DMS153 treated with DMSO at 0.1 percent for 48 hours (cell line): ENCODE measurements around the gene PHLDA1.
"Not testable (repeated sequence)": the region's sequence is repeated elsewhere in the genome, so short reads cannot be mapped to it uniquely, and the experiment has no call there.

Source experiments
- DNase-seq: peaks from one replicate; lab custom pipeline; 2025; ENCODE audit not compliant: unreplicated experiment; lab: John Stamatoyannopoulos, UW

Gene PHLDA1

DNA sequence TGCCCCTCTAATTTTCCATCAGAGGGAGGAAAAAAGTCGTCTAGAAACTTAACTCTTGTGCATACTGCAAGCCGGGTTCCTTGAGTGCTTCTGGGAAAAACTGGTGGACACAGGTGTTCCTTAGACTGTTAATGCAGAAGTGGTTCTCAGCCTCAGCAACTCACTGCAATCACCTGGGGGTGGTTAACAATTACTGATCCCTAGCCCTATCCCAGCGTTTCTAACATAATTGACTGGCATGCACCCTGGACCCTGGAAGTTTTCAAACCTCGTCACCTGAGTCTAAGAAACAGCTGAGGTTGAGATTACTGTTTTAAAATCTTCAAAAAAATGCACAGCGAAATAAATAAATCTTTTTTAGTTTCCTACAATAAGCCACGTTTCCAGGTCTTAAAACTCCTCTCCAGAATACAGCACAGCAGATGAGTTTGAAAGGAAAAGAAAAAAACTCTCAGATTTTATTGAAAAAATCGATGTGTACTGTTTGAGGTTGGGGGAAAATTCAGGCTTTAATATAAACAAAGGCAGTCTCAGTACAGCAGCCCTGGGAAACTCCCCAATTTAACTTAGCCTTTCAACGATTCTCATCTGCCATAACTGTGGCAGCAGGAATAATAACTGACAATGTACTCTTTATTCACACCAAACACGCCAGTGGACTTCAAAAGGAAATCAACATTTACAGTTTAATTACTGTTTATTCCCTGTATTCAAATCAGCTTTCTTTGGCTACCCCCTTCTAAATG lies 45.4 kb downstream of the PHLDA1 start:
- DNase-seq = no peak

DNA sequence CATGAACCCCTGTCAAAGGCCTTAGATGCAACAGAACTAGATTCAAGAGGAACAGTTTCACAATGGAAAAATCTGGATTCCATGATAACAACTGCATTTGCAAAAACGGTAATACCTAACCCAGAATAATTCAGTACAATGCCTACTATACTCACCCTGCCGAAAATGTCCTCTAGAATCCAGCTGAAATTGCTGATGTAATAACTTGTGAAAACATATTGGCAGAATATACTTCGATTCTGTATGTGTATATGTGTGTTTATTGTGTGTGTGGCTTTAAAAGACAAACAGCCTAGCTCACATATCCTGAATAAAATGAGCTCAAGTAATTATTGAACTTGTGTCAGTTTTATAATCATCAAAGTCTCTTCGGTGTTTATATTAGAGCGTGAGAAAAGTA lies 46.0 kb downstream of the PHLDA1 start:
- DNase-seq = no peak

DNA sequence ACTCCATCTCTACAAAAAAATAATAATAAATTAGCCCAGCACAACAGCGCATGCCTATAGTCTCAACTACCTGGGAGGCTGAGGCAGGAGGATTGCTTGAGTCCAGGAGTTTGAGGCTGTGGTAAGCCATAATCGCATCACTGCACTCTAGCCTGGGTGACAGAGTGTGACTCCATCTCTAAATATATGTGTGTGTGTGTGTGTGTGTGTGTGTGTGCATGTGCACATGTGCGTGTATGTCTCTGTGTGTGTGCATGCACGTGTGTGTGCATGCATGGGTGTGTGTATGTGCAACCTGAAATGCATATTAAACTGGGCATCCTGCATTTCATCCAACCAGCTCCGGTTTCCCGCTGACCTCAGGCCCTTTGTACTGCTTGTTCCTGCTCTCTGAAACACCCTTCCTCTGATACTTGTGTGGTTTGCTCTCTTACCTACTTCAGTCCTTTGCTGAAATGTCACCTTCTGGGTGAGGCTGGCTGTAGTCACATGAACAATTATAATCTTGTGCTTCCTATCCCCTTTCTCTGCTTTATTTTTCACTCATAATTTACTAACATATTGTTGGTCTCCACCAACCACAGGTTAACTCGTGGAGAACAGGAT lies 46.9 kb downstream of the PHLDA1 start:
- no peak for DNase-seq

DNA sequence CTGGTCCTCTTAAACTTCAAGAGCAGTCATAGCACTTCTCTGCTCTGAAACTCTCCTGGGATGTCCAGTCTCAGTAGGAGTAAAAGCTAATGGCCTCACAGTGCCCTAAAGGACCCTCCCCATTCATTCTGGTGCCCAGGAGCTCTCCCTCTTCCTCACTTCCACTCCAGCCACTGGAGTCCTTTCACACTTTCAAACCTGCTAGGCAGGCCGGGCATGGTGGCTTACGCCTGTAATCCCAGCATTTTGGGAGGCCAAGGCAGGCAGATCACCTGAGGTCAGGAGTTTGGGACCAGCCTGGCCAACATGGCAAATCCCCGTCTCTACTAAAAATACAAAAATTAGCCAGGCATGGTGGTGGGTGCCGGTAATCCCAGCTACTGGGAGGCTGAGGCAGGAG lies 47.7 kb downstream of the PHLDA1 start:
- DNase-seq = not testable (repeated sequence)

DNA sequence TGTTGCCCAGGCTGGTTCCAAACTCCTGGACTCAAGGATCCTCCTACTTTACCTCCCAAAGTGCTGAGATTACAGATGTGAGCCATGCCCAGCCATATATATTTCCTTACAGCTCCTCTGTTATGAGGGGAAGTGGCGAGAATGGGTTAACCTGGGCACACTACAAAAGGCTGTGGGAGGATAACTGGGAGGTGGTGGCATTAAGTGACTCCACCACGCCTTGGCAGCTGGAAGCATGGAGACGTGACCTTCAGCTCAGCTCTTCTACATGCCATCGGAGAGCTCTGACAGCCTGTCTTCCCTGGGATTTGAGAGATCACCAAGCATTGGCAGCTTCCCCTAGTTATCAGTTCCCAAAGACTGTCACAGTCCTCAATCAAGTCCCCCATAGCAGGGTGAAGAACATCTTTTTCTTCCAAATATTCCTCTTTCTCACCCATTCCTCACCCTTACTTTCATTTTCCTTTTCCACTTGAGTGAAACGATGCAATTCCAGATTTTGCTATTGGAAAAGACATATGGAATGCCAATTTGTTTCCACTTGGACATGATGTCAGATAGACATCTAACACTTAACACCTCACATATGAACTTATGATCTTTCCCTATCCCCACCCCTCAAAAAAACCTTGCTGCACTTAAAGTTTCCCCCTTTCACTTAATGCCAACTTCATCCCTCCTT lies 48.5 kb downstream of the PHLDA1 start:
- DNase-seq = no peak

DNA sequence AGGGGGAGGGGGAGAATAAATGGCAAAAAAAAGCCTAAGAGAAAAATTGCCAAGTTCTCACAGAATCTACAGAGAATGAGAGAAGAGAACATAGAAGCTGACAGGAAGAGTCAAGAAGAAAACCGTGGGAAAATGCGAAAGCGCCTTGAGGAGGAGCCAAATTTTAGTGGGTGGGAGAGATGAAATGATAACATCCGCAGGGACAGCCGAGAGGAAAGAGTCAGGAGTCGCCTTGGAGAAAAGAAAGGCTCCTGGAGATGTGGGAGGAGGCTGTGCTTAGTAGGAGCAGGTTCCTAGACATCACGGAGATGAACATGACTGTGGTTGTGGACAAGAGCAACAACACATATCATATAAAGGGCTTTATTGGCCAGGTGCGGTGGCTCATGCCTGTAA lies 49.4 kb downstream of the PHLDA1 start:
- no peak for DNase-seq

DNA sequence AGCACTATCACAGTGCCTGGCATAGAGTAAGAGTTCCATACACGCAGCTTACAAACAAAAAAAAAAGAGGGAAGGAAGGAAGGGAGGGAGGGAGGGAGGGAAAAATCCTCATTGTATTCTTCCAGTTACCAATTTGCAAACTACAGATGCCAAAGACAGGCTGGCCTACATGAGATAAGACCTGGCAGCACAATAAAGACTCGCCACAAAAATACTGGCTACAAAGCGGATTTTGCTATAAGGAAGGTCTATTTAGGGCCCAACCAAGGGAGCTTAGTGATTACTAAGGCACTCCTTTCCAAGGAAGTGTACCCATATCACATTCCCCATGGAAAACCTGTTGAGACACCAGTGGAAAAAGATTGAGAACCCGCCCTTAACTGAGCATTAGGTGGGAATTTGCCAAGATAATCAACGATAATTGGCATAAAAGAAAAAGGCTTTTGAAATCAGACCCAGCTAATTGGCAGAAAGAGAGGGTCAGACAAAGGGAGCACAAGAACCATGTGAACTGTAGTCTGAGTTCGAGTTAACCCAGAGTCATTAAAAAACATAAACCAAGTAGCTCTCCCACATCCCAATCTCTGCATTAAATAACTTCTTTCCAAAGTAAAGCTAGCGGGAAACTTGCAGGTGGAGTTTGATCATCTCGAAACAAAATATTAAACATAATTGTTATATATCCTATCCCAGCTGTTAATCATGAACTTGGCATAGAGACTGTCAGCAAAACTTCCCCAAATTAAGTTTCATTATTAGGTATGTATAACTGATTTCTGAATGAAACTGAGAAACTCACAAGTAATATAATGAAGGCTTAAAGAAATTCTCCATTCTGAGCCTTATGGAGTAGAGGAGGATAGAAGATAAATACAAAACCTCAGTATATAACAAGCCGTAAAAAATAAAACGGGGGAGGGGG lies 50.1 kb downstream of the PHLDA1 start:
- DNase-seq = no peak

DNA sequence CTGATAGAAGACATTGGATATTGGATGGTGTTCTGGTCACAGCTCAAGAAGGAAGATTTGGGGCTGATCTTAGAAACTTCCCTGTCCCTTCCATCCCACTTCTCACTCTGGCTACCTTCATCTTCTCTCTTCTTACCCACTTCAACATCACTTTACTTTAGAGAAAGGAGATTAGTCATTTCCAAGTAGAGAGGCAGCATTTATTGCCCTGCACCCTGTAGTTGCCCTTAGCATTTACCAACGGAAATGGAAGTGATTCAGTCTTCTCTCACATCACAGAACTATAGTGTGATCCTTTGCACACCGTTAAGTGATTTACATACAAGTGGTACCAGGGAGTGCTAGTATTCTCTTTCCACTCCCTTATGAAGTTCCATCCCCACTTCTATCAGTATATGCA lies 52.4 kb downstream of the PHLDA1 start:
- no peak for DNase-seq

DNA sequence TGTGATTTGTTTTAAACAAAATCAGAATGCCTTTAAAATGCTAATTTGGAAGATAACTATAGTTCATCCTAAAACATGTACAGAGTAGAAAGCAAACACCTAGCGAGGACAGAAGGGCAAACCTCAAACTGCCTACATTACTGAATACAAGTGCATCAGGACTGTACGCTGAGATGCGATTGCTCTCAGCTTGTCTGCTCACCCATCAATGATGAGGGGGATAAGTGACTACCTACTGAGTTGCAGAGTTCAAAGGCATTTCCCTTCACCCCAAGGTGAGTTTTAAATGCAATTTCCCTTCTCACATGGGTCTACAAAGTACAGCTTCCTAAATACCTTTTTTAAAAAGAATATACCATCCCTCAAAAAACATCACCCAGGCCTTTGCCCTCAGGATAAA lies 52.9 kb downstream of the PHLDA1 start:
- no peak for DNase-seq

DNA sequence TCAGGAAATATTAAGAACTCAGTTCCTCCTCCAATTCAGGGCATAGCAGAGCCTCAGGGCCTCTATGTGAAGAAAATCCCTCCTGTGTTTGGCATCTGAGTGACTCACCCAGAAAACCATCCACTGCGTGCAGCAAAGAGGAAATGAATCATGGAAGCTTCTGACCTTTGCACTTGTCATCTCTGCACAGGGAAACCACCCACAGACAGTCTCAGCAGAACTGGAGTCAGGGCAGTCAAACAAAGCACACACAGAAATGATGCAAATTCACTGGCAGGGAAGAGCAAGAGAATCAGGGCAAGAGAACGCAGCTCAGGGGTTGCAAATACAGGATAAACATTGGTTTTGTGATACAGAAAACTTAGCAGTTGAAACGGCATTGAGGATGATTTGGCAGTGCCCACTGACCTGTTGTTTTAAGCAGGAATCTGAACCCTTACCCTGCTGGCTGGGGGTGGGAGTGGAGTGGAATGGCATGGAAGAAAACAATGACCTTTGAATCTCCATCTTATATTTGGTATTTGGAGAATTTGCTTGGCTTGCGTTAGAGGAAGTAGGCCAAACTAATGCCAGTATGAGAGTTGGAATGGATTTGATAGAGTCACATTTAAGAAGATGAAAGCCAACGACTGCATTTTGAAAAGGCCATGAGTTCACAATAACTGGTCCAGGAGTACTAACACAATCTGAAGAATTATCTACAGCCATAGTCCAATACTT lies 53.5 kb downstream of the PHLDA1 start:
- DNase-seq = no peak

DNA sequence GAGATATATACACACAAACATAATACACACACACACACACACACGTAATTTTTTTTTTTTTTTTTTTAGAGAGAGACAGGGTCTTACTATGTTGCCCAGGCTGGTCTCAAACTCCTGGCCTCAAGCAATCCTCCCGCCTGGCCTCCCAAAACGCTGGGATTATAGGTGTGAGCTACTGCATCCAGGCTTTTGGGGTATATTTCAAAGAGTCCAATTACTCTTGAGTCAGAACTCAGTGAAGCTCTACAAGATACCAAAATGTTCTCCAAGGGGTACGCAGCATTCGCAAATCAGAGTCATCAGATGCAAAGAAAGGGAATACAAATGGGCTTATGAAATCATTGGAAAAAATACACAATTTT lies 54.0 kb downstream of the PHLDA1 start:
- DNase-seq = no peak

DNA sequence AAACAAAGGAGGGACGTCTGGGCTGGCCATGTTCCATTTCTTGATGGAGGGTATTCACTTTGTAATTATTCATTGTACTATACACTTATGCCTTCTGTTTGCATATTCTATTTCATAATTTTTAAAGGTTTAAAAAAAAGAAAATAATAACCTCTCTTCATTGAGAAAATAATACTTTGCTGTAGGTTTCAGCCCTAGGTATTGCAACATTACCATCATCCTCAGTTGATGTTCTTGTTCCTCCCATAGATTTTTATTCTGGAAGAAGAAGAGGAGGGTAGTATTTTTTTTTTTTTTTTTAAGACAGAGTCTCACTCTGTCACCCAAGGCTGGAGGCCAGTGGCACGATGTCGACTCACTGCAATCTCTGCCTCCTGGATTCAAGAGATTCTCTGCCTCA lies 54.7 kb downstream of the PHLDA1 start:
- DNase-seq = no peak

DNA sequence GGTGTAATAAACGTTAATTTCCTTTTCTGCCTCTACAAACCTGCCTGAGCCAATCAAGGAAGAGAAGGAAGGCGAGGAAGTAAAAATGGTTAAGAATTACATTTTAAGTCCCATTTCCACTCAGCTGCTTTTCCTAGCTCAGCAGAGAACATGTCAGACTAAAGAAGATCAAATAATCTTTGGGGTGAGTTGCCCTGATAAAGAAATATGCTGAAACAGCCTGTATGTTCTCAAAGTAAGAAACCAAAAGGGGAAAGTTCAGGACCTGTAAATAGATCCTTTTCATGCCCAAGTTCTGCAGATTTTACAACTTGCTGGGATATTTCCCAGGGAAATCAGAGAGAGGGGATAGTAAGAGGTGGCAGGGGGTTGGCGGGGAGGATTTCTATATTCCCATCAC lies 55.5 kb downstream of the PHLDA1 start:
- DNase-seq = no peak

DNA sequence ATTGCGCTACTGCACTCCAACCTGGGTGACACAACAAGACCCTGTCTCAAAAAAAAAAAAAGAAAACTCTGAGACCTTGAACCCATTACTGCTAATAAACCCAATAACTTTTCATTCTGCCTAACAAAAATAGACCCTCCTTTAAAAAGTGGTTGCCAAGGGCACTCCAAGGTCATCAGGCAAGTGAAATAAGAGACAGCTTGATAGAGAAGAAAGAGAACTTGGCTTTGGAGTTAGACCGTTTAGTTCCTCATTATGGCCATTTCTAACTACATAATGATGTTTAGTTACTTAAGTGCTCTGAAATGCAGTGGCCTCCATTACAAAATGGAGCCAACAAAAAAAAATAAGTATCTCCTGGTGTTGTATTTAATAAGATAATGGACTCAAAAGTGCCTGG lies 55.9 kb downstream of the PHLDA1 start:
- DNase-seq = no peak
